DMS 273 treated with DMSO at 0.1 percent for 48 hours (cell line): ENCODE measurements around the gene DZIP1.
"Not testable (repeated sequence)": the region's sequence is repeated elsewhere in the genome, so short reads cannot be mapped to it uniquely, and the experiment has no call there.

ENCODE experiments used
- DNase-seq: peaks from one replicate; lab custom pipeline; 2025; lab: John Stamatoyannopoulos, UW

Gene DZIP1, protein sequence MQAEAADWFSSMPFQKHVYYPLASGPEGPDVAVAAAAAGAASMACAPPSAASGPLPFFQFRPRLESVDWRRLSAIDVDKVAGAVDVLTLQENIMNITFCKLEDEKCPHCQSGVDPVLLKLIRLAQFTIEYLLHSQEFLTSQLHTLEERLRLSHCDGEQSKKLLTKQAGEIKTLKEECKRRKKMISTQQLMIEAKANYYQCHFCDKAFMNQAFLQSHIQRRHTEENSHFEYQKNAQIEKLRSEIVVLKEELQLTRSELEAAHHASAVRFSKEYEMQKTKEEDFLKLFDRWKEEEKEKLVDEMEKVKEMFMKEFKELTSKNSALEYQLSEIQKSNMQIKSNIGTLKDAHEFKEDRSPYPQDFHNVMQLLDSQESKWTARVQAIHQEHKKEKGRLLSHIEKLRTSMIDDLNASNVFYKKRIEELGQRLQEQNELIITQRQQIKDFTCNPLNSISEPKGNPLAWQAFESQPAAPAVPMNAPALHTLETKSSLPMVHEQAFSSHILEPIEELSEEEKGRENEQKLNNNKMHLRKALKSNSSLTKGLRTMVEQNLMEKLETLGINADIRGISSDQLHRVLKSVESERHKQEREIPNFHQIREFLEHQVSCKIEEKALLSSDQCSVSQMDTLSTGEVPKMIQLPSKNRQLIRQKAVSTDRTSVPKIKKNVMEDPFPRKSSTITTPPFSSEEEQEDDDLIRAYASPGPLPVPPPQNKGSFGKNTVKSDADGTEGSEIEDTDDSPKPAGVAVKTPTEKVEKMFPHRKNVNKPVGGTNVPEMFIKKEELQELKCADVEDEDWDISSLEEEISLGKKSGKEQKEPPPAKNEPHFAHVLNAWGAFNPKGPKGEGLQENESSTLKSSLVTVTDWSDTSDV

DNA sequence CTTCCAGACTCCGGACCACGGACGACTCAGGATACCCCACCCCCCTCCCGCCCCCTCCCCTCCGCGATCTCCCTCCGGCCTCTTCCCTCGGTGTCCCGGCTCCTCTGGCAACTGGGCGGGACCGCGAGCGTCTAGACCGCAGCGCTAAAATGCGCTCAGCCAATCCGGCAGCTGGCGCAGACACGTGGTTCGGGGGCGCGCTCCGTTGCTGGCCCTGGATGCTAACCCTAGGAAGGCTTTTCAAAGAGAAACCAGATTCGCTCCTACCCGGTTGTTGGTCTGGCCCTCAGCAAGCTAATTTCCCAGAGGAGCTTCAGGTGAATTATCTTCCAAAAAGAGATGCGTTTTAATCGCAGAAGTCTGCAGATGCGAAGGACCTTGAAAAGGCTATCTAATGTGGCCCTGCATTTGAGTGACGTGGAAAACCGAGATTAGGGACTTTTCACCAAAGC, at the start of gene DZIP1:
Gene DZIP1 (minus strand): TSS at position 106 of the 452 bp plus-strand sequence. CDS start 2,677 bp downstream, outside the sequence.
- DNase-seq = peak; percentile 44

- DNase-seq = not testable (repeated sequence)
Observed at GRCh38 chr13:95690986-95691385, 46.5 kb upstream of the DZIP1 start.

- DNase-seq = no peak
Observed at GRCh38 chr13:95689582-95689926, 45.0 kb upstream of the DZIP1 start.

DNA sequence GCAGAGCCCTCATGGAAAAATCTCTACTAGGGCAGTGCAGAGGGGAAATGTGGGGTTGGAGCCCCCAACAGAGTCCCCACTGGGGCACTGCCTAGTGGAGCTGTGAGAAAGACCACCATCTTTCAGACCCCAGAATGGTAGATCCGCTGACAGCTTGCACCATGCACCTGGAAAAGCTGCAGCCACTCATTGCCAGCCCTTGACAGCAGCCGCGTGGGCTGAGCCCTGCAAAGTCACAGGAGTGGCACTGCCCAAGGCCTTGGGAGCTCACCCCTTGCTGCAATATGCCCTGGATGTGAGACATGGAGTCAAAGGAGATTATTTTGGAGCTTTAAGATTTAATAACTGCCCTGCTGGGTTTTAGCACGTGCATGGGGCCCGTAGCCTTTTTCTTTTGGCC, 40.5 kb upstream of the DZIP1 start:
- DNase-seq = not testable (repeated sequence)

- no peak for DNase-seq
Observed at GRCh38 chr13:95684418-95684817, 39.9 kb upstream of the DZIP1 start.

DNA sequence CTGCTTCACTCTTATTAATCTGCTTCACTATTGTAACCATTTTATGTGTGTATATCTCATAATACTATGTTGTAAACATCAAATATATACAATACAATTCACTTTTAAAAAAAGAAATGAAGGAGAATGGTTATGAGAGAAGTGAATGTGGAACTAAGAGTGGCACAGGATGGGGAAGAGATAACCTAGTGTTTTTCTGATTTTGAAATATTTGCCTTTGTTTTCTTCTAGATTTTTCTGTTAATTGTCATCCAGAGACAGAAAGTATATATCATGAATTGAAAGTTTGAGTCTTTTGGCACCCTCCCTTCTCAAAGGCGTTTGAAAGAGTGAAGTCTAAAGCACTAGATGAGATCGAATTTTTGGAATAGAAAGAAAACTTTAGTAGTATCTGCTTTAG, 35.2 kb upstream of the DZIP1 start:
- no peak for DNase-seq

DNA sequence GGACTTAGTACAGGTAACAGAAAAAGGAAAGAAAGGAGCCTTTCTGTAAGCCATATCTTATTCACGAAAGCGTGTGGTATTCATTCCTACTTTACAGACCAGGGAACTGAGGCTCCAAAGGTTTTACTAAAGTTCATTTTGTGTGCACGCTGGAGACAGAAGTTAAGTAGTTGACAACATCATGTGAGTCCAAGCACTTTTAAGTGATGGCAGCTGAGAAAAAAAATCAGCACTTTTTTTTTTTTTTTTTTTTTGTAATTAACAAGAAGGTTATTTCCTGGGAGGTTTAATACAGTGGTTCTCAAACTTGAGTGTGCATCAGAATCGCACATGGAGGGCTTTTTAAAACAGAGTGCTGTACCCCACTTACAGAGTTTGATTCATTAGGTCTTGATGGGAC, 34.5 kb upstream of the DZIP1 start:
- DNase-seq = no peak

GRCh38 chr13:95677564-95678266, 33.2 kb upstream of the DZIP1 start:
- DNase-seq = no peak

- peak; percentile 84 for DNase-seq
Observed at GRCh38 chr13:95676762-95677563, 32.5 kb upstream of the DZIP1 start, which contains the start of gene DNAJC3. Gene DNAJC3 (plus strand): TSS chr13:95677139. CDS start chr13:95677256, 117 bp downstream.

GRCh38 chr13:95676105-95676761, 31.7 kb upstream of the DZIP1 start:
- no peak for DNase-seq

GRCh38 chr13:95671597-95671996, 27.1 kb upstream of the DZIP1 start:
- DNase-seq = no peak

- DNase-seq = not testable (repeated sequence)
Observed at GRCh38 chr13:95667235-95667634, 22.7 kb upstream of the DZIP1 start.

- DNase-seq = no peak
Observed at GRCh38 chr13:95660981-95661581, 16.6 kb upstream of the DZIP1 start.

- DNase-seq = no peak
Observed at GRCh38 chr13:95659500-95659899, 15.0 kb upstream of the DZIP1 start.

DNA sequence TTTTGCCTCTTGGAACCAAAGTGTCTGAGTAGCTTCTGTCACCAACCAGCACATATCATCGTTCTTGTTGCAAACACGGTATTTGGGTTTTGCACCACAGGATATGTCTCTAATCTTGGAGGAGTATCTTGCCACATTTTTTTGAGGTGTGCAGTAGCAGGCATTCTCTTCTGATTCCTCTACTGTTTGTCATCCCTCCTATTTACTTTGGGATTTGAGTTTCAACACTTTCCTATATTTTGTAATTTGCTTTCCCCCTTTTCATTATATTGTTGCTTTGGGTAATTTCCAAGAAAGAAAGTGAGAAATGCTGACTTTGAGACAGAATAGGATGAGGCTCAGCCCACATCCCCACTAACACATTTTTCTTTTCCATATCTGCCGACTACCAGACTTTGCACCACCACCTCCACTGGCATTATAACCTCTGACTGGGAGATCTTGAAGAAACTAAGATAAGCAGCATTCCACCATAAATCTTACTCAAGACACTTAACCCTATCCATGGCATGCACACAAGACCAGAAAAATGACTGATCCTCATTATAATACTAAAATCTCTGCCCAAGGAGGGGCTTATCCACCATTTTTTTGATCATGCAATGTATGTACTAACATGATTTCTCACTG, 12.0 kb upstream of the DZIP1 start:
- DNase-seq = no peak

GRCh38 chr13:95652821-95653220, 8.3 kb upstream of the DZIP1 start:
- no peak for DNase-seq

- no peak for DNase-seq
Observed at GRCh38 chr13:95652244-95652764, 7.8 kb upstream of the DZIP1 start.

DNA sequence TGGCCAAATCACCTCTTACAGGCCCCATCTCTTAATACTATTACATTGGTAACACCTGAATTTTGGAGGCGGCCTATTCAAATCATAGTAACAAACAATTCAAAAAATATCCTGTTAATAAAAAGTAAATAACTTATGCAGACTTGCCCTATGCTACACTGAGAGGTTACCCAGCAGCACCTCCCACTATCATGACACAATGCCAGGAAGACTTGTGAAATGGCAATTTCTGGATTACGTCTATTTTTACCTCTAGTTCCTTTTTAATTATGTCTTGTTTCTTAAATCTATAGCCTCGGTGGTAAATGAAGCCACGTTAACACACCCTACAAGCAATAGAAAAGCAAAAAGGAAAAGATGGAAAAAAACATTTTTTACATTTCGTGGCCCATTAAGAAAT, 6.2 kb upstream of the DZIP1 start:
- DNase-seq = no peak

DNA sequence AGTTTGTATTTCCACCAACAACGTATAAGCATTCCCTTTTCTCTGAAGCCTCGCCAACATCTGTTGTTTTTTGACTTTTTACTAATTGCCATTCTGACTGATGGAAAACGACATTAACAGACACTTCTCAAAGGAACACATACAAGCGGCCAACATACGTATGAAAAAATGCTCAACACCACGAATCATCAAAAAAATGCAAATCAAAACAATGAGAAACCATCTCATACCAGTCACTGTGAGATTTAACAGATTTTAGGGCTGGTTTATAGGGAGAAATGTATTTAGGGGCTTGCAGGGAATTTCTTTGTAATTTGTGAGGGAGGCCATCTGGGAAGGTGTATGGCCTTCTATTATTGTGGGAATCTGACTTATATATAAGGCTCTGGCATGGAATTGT, 2.8 kb upstream of the DZIP1 start:
- DNase-seq = no peak
